GM19455 (cell line): ENCODE data around the gene PRR5L.

ENCODE experiments used
- ATAC-seq: cut with Tn5 transposase; IDR thresholded peaks from one replicate; pipeline ENCODE4 v1.9.1; 2021; ENCODE audit not compliant: unreplicated experiment

PRR5L gene

GRCh38 chr11:36375353-36376008 is 79.4 kb downstream of the PRR5L start:
- ATAC-seq: no peak

- ATAC-seq: no peak
Measured at GRCh38 chr11:36376009-36376887, 80.2 kb downstream of the PRR5L start.

DNA sequence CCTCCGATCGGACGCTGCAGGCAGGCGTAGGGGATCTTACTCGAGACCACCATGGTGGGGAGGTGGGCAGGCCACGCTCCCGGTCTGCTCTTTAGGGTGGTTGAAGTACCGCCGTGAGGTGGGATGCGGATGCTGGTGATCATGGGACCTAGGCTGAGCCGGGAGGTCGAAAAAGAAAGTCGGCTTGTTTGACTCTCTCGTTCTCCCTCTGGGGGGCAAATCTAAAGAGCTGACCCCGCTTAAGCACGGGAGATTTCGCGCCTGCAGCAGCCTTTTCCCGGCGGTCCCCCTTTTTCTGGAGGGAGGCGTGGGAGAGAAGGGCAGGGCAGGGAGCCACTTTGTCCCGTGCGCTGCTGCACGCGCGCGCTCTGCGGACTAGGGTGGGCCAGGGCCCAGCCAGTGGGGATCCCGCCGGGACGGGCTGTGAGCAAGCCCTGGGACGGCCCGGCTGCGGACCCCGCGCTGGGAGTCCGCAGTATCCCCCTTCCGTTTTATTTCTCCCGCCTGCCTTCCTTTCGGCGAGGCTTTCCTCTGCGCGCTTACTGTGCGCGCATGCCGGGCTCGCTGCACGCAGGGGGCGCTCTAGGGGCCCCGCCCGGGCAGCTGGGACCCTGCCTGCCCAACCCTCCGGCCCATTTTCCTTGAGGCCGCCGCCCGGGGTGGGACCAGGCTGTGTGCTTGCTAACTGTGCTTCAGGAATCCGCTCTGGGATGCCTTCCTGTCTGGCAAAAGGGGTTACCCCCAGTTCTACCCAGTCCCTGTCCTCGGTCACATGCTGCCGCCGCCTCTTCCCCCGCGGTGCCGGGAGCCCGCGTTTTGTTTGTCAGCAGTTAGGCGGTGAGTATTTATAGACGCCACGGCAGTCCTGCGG is 81.0 kb downstream of the PRR5L start:
- peak; percentile 52 for ATAC-seq

DNA sequence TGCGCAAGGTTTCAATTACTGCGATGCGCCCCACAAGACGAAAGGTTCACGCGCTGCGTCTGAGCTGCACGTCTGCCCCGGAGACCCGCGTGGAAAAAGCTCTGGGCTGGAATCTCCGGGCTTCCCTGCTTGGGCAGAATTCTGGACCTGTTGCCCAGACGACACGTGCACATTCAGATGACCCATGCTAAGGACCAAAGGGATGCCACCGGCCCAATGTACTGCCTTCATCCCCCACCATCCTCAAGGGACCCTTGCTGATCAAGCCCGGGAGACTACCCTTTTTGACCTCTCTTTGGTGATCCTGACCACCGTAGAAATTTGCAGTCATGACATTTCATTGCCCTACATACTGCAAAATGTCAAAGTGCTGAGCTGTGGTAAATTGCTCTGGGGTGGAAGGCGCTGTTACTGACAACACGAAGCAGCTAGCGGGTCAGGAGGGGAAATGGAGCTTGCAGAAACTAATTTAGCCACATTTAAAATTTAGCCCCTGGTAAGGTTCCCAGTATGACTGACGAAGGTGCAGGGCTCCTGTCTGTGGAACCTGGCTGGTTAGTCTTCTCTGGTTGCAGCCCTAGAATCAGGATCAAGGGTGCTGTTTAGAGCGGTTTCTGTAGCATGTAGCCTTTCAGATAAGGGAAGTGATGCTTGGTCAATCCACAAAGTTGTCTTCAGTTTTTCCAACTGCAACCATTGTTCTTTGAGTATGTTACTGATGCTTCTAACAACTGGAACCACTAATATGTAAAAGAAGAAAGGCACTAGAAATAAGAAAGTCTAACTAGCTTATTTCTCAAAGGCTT is 81.9 kb downstream of the PRR5L start:
- ATAC-seq: no peak

- ATAC-seq: no peak
Measured at GRCh38 chr11:36379653-36380052, 83.6 kb downstream of the PRR5L start.

DNA sequence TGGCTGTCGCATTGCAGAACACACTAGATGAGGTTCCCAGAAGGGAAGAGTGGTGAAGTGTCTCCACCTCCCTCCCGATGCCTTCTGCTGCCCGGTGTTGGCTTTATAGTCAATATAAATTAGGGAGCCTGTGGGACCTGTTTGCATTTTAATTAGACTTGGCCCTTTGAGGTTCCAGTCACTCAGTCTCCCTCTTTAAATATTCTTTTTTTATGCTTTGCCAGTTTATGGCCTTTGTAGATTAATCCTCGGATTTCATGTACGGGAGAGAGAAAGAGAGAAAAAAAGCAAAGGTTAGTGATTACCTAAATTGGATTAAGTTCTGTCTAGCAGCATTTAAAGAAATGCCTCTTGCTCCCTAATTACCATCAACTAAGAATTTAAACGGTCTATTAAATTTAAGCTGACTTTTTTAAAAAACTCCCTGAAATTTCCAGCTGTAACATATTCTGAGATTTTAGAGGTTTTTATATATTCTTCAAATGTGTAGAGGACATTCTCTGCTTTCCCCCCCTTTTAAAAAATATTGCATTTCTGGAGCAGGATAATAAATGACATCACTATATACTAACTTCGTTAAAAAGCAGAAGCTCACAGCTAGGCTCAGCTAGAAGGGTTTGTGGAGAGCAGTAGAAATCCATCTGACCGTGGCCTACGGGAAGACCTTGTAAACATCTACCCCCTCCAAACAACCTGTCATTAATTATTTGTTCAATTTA is 84.4 kb downstream of the PRR5L start:
- ATAC-seq: no peak

- no peak for ATAC-seq
Measured at GRCh38 chr11:36381015-36381360, 84.9 kb downstream of the PRR5L start.

DNA sequence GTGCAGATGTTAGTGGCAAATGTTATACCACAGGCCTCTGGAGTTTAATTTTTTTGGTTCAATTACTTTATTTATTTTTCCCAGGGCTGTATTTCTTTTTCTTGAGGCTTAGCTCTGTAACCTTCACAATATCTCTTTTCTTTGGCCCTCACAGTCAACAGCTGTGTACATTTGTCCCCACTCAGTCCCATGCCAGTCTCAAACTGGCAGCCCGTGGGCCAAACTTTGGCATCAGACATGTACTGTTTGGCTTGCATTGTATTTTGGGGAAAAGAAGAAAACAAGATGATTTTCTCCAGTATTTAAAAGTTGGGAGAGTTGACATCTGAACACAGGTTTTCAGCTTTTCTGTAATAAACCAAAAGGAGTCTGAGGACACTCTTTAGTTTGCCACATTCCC is 87.1 kb downstream of the PRR5L start:
- ATAC-seq: no peak

- no peak for ATAC-seq
Measured at GRCh38 chr11:36385121-36385970, 89.3 kb downstream of the PRR5L start.

- ATAC-seq: no peak
Measured at GRCh38 chr11:36386411-36386810, 90.3 kb downstream of the PRR5L start.

GRCh38 chr11:36388071-36388470 is 92.0 kb downstream of the PRR5L start:
- no peak for ATAC-seq

- no peak for ATAC-seq
Measured at GRCh38 chr11:36388951-36389350, 92.9 kb downstream of the PRR5L start.

DNA sequence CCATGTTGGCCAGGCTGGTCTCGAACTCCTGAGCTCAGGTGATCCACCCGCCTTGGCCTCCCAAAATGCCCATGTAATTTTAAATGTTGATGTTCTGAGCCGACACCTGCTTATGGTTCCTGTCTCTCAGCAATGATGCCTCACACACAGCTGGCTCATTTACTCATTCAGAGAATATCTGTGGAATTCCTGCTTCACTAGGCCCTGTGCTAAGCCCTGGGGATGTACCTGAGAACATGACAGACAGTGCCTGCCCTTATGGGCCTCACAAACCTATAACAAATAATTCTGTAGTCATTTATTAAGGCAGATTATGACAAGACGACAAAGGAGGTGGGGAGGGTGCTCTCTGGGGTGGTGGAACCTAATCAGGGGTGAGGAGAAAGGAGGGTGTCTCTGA is 93.7 kb downstream of the PRR5L start:
- ATAC-seq: no peak

DNA sequence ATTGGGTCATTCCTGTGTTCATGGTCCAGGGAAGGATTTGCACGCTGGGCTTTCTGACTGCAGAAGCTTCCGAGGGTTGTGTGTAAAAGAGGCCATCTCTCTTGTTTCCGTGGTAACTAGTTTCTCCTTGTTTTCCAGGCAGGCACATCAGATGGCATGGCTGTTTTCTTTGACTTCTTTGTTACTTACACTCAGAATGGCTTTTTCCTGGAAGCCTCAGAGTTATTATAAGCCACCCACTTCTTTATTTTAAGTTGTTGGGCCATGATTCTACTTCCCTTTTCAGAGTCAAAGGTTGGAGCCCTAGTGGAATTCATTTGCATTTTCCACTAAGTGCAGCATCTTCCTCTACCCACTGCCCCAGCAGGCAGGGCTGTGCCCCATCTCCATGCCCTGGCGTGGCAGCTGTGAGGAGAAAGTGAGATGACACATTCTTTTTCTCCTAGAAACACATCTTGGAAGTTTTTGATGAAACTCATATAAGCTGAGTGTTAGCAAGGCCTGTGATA is 94.9 kb downstream of the PRR5L start:
- ATAC-seq: no peak

DNA sequence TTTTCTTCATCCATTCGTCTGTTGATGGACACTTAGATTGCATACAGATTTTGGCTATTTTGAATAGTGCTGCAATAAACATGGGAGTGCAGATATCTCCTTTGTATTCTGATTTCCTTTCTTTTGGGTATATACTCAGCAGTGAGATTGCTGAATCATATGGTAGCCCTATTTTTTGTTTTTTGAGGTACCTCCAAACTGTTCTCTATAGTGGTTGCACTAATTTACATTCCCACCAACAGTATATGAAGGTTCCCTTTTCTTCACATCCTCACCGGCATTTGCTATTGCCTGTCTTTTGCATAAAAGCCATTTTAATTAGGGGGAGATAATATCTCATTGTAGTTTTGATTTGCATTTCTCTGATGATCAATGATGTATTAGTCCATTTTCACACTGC is 96.1 kb downstream of the PRR5L start:
- ATAC-seq: no peak

- no peak for ATAC-seq
Measured at GRCh38 chr11:36394056-36394455, 98.0 kb downstream of the PRR5L start.

GRCh38 chr11:36394926-36395325 is 98.8 kb downstream of the PRR5L start:
- ATAC-seq: no peak

- ATAC-seq: no peak
Measured at GRCh38 chr11:36395978-36396736, 100.1 kb downstream of the PRR5L start.
